IMR-90 (cell line): ENCODE measurements around the gene RAB26. TPM values are rescaled to one million over a fixed set of nuclear protein-coding genes. Genes with fewer than 3 reads are reported as not detected.

Experiments
- ATAC-seq: fragments of 200-7000 bp; cut with Tn5 transposase; 2 replicates; pipeline ENCODE4 v1.9.1; 2020; ENCODE audit warnings: low read depth, mild to moderate bottlenecking, moderate library complexity
- BruUV-seq: library from RNA; stranded (reverse); fragments of 400-500 nt; replicated peaks from 2 replicates; lab custom pipeline; 2021; lab: Mats Ljungman, UMichigan
- CTCF ChIA-PET: fragments of 300-600 bp; formaldehyde crosslinking; extraction: SDS; loops from one replicate; lab custom pipeline; 2021; ENCODE audit warnings: antibody characterized with exemption; lab: Yijun Ruan, JAX
- POLR2A ChIA-PET: fragments of 300-600 bp; sonication (Branson Sonifier 250); formaldehyde crosslinking; loops from one replicate; lab custom pipeline; 2022; ENCODE audit warnings: antibody characterized with exemption; ENCODE audit not compliant: unreplicated experiment; lab: Charles Lee
- DNase-seq: peaks from one replicate; pipeline ENCODE4 v3.0.0; 2013
- H2AFZ ChIP-seq: replicated peaks from 2 replicates; pipeline ENCODE3; 2013; ENCODE audit warnings: low read length, mild to moderate bottlenecking; ENCODE audit not compliant: poor library complexity
- H2AK5ac ChIP-seq: 2 replicates; pipeline ENCODE4 v1.6.1; 2013; ENCODE audit warnings: low read depth, low read length, inconsistent platforms
- H2AK9ac ChIP-seq: replicated peaks from 2 replicates; pipeline ENCODE3; 2013; ENCODE audit warnings: mild to moderate bottlenecking, low read depth, low read length, moderate library complexity; ENCODE audit not compliant: poor library complexity
- H2BK120ac ChIP-seq: 2 replicates; pipeline ENCODE4 v1.6.1; 2013; ENCODE audit warnings: low read depth, low read length, inconsistent platforms
- H2BK15ac ChIP-seq: 3 replicates; pipeline ENCODE4 v1.6.1; 2013; ENCODE audit warnings: low read depth, low read length, inconsistent platforms
- H2BK20ac ChIP-seq: 2 replicates; pipeline ENCODE4 v1.6.1; 2013; ENCODE audit warnings: low read depth, mild to moderate bottlenecking, inconsistent platforms, low read length, moderate library complexity
- H2BK5ac ChIP-seq: 2 replicates; pipeline ENCODE4 v1.6.1; 2013; ENCODE audit warnings: mild to moderate bottlenecking, low read depth, low read length, inconsistent platforms; ENCODE audit not compliant: poor library complexity, severe bottlenecking
- H3K14ac ChIP-seq: replicated peaks from 2 replicates; pipeline ENCODE4 v1.6.1; 2013; ENCODE audit warnings: low read depth, low read length, inconsistent platforms
- H3K18ac ChIP-seq: 2 replicates; pipeline ENCODE4 v1.6.1; 2013; ENCODE audit warnings: low read depth, low read length, control low read depth
- H3K23ac ChIP-seq: 2 replicates; pipeline ENCODE4 v1.6.1; 2013; ENCODE audit warnings: low read depth, low read length, inconsistent platforms
- H3K27ac ChIP-seq: 2 replicates; pipeline ENCODE4 v1.5.1; 2013; ENCODE audit warnings: mild to moderate bottlenecking, control low read depth, low read length; ENCODE audit not compliant: insufficient read depth
- H3K27me3 ChIP-seq: 2 replicates; pipeline ENCODE4 v1.6.1; 2013; ENCODE audit warnings: low read length; ENCODE audit not compliant: control insufficient read depth, insufficient read depth
- H3K36me3 ChIP-seq: 2 replicates; pipeline ENCODE4 v1.6.1; 2013; ENCODE audit warnings: low read length, mixed read lengths; ENCODE audit not compliant: control insufficient read depth, insufficient read depth
- H3K4ac ChIP-seq: 2 replicates; pipeline ENCODE4 v1.6.1; 2013; ENCODE audit warnings: low read depth, low read length, inconsistent platforms
- H3K4me1 ChIP-seq: 2 replicates; pipeline ENCODE4 v1.6.1; 2013; ENCODE audit warnings: low read length, mixed read lengths; ENCODE audit not compliant: control insufficient read depth, insufficient read depth
- H3K4me2 ChIP-seq: 2 replicates; pipeline ENCODE4 v1.6.1; 2013; ENCODE audit warnings: low read depth, mild to moderate bottlenecking, control low read depth, low read length, moderate library complexity
- H3K4me3 ChIP-seq: 2 replicates; pipeline ENCODE4 v1.5.1; 2013; ENCODE audit warnings: low read depth, mild to moderate bottlenecking, control low read depth, low read length, moderate library complexity; ENCODE audit not compliant: insufficient read depth
- H3K56ac ChIP-seq: 2 replicates; pipeline ENCODE4 v1.6.1; 2013; ENCODE audit warnings: low read length, inconsistent platforms; ENCODE audit not compliant: insufficient read depth; ENCODE audit errors: extremely low read depth
- H3K79me1 ChIP-seq, 2 experiments: 2 replicates each; pipeline ENCODE4 v1.6.1; 2013; ENCODE audit warnings: low read length in 2 of 2, inconsistent platforms in 1 of 2, low read depth in 1 of 2
- H3K9ac ChIP-seq: 2 replicates; pipeline ENCODE4 v1.6.1; 2013; ENCODE audit warnings: low read depth, low read length, control low read depth
- H3K9me1 ChIP-seq: 2 replicates; pipeline ENCODE4 v1.6.1; 2013; ENCODE audit warnings: low read length, inconsistent platforms; ENCODE audit not compliant: insufficient read depth
- H3K9me3 ChIP-seq: 2 replicates; pipeline ENCODE4 v1.6.1; 2013; ENCODE audit warnings: low read length; ENCODE audit not compliant: control insufficient read depth, insufficient read depth
- H4K20me1 ChIP-seq: 2 replicates; pipeline ENCODE4 v1.6.1; 2013; ENCODE audit warnings: low read length, inconsistent platforms; ENCODE audit not compliant: insufficient read depth
- H4K5ac ChIP-seq: 2 replicates; pipeline ENCODE4 v1.6.1; 2013; ENCODE audit warnings: mild to moderate bottlenecking, low read depth, low read length, control low read depth
- H4K8ac ChIP-seq, 2 experiments: 2 replicates each; pipeline ENCODE4 v1.6.1; 2013; ENCODE audit warnings: low read depth in 2 of 2, low read length in 2 of 2, control low read depth in 1 of 2, inconsistent platforms in 1 of 2
- H4K91ac ChIP-seq: 2 replicates; pipeline ENCODE4 v1.6.1; 2013; ENCODE audit warnings: low read depth, low read length, inconsistent platforms; ENCODE audit not compliant: insufficient read depth
- CEBPB ChIP-seq: IDR thresholded peaks from 2 replicates; pipeline ENCODE4 v1.6.1; 2012; ENCODE audit warnings: low read depth, low read length, improper control_type of control experiment
- CHD1 ChIP-seq: IDR thresholded peaks from 2 replicates; pipeline ENCODE4 v1.6.1; 2012; ENCODE audit warnings: low read depth, low read length, improper control_type of control experiment
- MAZ ChIP-seq: IDR thresholded peaks from 2 replicates; pipeline ENCODE4 v1.6.1; 2012; ENCODE audit warnings: low read depth, mild to moderate bottlenecking, low read length, improper control_type of control experiment, moderate library complexity, borderline replicate concordance
- NFE2L2 ChIP-seq: fragments of 150-350 bp; IDR thresholded peaks from 2 replicates; pipeline ENCODE4 v1.6.1; 2016; ENCODE audit warnings: low read depth, mild to moderate bottlenecking, low read length
- RFX5 ChIP-seq: IDR thresholded peaks from 2 replicates; pipeline ENCODE4 v1.8.0; 2012; ENCODE audit warnings: low read depth, mild to moderate bottlenecking, low read length, moderate library complexity
- WGBS, 2 experiments: methylation state at CpG; one replicate each; pipeline versions ENCODE4 v1.1.5 to v1.1.7; 2013; ENCODE audit warnings: missing lambda C conversion rate in 2 of 2; ENCODE audit not compliant: insufficient read length in 1 of 2; ENCODE audit errors: extremely low coverage in 2 of 2; 5-methylcytosine and 5-hydroxymethylcytosine counted together
- dilution Hi-C: fragments of 300-500 bp; cut with HindIII; formaldehyde crosslinking; loops from one replicate; pipeline ENCODE4 v1.14.3; 2018; ENCODE audit warnings: low sequenced_read_pairs; ENCODE audit not compliant: unreplicated experiment
- in situ Hi-C: fragments of 300-500 bp; cut with MboI; formaldehyde crosslinking; loops from 3 replicates; pipeline ENCODE4 v1.14.3; 2019; ENCODE audit warnings: low sequenced_read_pairs, inconsistent platforms, mixed read lengths
- intact Hi-C: fragments of 100-400 bp; cut with micrococcal nuclease; formaldehyde crosslinking; loops from 2 replicates; pipeline ENCODE4 v1.10.0; 2022
- polyA plus RNA-seq, 3 experiments: library from polyadenylated mRNA; depleted of rRNA; stranded (reverse); fragments of >200 nt; gene quantifications; 2 replicates each; pipeline ENCODE4 v1.2.3, GENCODE V29; 2012; ENCODE audit warnings: low replicate concordance in 1 of 3
- total RNA-seq: library from RNA; depleted of rRNA; stranded (reverse); fragments of >200 nt; gene quantifications from 2 replicates; pipeline ENCODE4 v1.2.3, GENCODE V29; 2012

Gene RAB26
- total and polyA plus RNA-seq, 2 of the 4 experiments (the other 2 are of a cell fraction), result 1.1 to 4.5 TPM

GRCh38 chr16:2178321-2179106, 30.1 kb downstream of the RAB26 start:
- dilution Hi-C loops (no loop called here), intact Hi-C loops (no loop called here), in situ Hi-C loops (no loop called here)
- H3K18ac ChIP-seq, result no peak overlapping the region
- no peaks in the 10 kb centered on the region for H3K9me1 ChIP-seq
- no peak overlapping the region for H2AK5ac ChIP-seq
- no peak overlapping the region for H2BK20ac ChIP-seq
- no peak overlapping the region for H3K27ac ChIP-seq
- H2AK9ac ChIP-seq, result peak overlapping the region; percentile 28
- DNase-seq (no peak), ATAC-seq (peak; percentile 74)
- H4K5ac ChIP-seq, result no peak overlapping the region
- POLR2A ChIA-PET, result no interaction called here
- H2BK120ac ChIP-seq, result no peak overlapping the region
- CTCF ChIA-PET, result no interaction called here
- no peaks in the 10 kb centered on the region for H3K4me1 ChIP-seq
- no peak overlapping the region for H3K4ac ChIP-seq
- no TSS peak for BruUV-seq
- H2BK5ac ChIP-seq, result no peak overlapping the region
- 60% methylated on average over 47 of the region's 106 CpGs; no CpG with 5 or more reads in 1 of the 2 experiments for WGBS, 2 experiments
- no peaks in the 10 kb centered on the region for H3K27me3 ChIP-seq
- H3K36me3 ChIP-seq, result peaks cover 40% of the 10 kb centered on the region
- H4K8ac ChIP-seq, result no peak overlapping the region
- H3K9me3 ChIP-seq, result no peaks in the 10 kb centered on the region
- H4K91ac ChIP-seq, result no peak overlapping the region
- no peak overlapping the region for H3K4me3 ChIP-seq
- no peak overlapping the region for H2AFZ ChIP-seq
- peaks cover 7% of the 10 kb centered on the region; the same call in 1 of the 2 replicates for H4K20me1 ChIP-seq
- H2BK15ac ChIP-seq, result no peak overlapping the region
- no peak overlapping the region for H3K9ac ChIP-seq
- TF ChIP-seq RFX5 (no peak), NFE2L2 (no peak), CEBPB (no peak), CHD1 (no peak), MAZ (no peak)
- no peak overlapping the region for H3K56ac ChIP-seq
- H3K4me2 ChIP-seq, result no peak overlapping the region
- H3K14ac ChIP-seq, result no peak overlapping the region
- no peak overlapping the region for H3K23ac ChIP-seq
- no peaks in the 10 kb centered on the region for H3K79me1 ChIP-seq
